ENCODE data around the gene PROS1. TPM values are rescaled to one million over a fixed set of nuclear protein-coding genes. Genes with fewer than 3 reads are reported as not detected.
"Not testable (repeated sequence)": the region's sequence is repeated elsewhere in the genome, so short reads cannot be mapped to it uniquely, and the experiment has no call there.

Gene PROS1
- total and polyA plus RNA-seq, 5 experiments from 2014 or later, result not detected

DNA sequence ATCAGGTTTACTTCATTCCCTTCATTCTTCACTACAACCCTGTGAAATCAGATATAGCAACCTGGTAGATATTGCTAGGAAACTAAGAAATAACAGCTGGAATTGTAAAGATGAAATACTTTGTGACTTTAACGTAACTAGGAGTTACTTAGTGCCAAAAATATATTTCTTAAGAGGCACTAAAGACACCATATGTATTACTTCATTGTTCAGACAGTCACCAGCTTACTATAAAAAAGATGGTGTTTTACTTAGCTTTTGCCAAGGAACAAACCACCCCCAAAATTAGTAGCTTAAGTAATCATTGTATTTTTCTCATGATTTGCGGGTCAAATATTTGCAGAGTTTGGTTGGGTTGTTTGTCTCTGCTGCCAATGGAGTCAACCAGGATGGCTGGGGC, 62.5 kb downstream of the PROS1 start:
- POLR2A ChIA-PET, result no interaction called here

DNA sequence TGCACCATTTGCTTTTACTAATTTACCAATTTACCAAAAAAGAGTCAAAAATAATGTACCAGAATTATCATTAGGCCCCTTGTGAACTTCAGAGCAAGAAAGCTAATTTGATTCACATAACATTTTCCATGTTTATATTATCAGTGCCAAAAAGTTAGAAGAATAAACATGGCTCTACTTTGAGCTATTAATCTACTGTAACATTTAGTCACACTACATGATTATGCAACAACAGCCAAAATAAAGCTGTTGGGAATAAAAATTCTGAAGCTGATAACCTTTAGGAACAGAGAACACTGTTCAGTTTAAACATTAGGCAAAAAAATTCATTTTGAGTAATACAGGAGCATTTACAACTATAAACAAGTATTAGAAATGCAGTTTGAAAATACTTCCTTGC, 63.6 kb downstream of the PROS1 start:
- no peak overlapping the region for H3K27ac Mint-ChIP-seq
- no peaks in the 10 kb centered on the region for H3K36me3 Mint-ChIP-seq
- H3K9me3 Mint-ChIP-seq, result peaks cover 0 to 12% (median 2%) of the 10 kb centered on the region in 9 donors
- peaks cover 0 to 9% (median 0%) of the 10 kb centered on the region in 5 donors for H3K27me3 Mint-ChIP-seq
- no peak for ATAC-seq
- DNase-seq, result no peak
- no peak overlapping the region for H3K4me3 Mint-ChIP-seq
- POLR2A ChIA-PET, result no interaction called here
- H3K4me1 Mint-ChIP-seq, result no peaks in the 10 kb centered on the region

More for the DNA sequence above, 62.5 kb downstream of the PROS1 start:
- no peak for ATAC-seq
- Mint-ChIP-seq H3K27ac (no peak overlapping the region), H3K4me1 (no peaks in the 10 kb centered on the region), H3K27me3 (peaks cover 0 to 9% (median 0%) of the 10 kb centered on the region in 5 donors), H3K36me3 (no peaks in the 10 kb centered on the region), H3K4me3 (no peak overlapping the region), H3K9me3 (peaks cover 0 to 12% (median 2%) of the 10 kb centered on the region in 9 donors)
- DNase-seq, result no peak

DNA sequence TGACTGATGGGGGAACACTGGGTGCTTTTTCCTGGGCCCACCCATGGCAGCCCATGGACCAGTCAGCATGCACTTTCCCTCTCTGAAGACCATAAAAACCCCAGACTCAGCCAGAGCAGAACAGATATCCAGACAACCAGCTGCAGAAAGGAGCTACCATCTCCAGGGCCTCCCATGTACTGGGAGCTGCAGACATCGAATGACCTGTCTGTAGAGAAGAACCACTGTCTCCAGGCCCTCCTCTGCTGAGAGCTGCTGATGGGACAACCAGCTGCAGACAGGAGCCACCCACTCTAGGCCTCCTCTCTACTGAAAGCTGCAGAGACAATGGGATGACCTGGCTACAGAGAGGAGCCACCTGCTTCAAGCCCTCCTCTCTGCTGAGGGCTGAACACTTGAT, 66.6 kb downstream of the PROS1 start:
- POLR2A ChIA-PET, result no interaction called here
- no peak overlapping the region for H3K27ac Mint-ChIP-seq
- DNase-seq (no peak), ATAC-seq (no peak)
- no peak overlapping the region for H3K4me3 Mint-ChIP-seq
- no peaks in the 10 kb centered on the region for H3K4me1 Mint-ChIP-seq
- peaks cover 0 to 4% (median 0%) of the 10 kb centered on the region in 9 donors for H3K9me3 Mint-ChIP-seq
- H3K36me3 Mint-ChIP-seq, result no peaks in the 10 kb centered on the region
- peaks cover 0 to 9% (median 0%) of the 10 kb centered on the region in 5 donors for H3K27me3 Mint-ChIP-seq

DNA sequence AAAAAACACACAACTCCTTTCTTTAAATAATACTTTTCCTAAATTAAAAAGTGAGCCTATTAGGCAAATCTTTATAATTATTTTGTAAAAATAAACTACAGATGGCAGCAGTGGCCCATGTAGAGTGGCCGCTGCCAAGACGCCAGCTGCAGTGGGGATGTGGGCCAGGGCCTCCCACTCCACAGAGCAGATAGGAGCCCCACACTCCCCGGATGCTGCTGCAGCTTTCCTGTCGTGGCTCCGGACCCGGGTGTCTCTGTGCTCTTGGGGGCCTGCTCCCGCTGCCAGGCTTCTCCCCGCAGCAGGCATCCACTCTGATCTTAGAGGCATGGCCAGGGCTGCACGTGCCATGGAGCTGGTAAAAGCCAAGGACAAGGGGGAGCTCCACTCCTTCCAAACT, 67.5 kb downstream of the PROS1 start:
- no peaks in the 10 kb centered on the region for H3K4me1 Mint-ChIP-seq
- DNase-seq, result no peak
- POLR2A ChIA-PET, result no interaction called here
- no peak overlapping the region for H3K4me3 Mint-ChIP-seq
- no peak for ATAC-seq
- H3K36me3 Mint-ChIP-seq, result no peaks in the 10 kb centered on the region
- H3K27me3 Mint-ChIP-seq, result peaks cover 0 to 9% (median 0%) of the 10 kb centered on the region in 5 donors
- H3K27ac Mint-ChIP-seq, result no peak overlapping the region
- peaks cover 0 to 3% (median 0%) of the 10 kb centered on the region in 9 donors for H3K9me3 Mint-ChIP-seq

DNA sequence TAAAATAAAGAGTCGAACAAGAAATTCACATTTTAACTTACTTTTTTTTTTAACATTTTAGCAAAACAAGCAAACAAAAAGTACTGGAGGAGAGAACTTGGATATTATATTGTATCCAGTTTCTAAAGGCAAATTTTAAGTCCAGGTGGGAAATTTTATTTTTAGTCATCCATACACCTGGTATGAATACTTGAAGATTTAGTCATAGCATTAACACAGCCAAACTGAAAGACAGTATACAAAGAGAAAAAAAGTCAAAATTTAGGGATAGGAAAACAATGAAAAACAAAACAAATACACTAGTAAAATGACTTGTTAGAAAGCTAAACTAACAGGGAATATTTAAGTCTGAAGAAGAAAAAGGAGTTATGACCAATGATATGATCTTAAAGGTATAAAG, 69.1 kb downstream of the PROS1 start:
- ATAC-seq, result no peak
- DNase-seq, result no peak
- POLR2A ChIA-PET, result no interaction called here

DNA sequence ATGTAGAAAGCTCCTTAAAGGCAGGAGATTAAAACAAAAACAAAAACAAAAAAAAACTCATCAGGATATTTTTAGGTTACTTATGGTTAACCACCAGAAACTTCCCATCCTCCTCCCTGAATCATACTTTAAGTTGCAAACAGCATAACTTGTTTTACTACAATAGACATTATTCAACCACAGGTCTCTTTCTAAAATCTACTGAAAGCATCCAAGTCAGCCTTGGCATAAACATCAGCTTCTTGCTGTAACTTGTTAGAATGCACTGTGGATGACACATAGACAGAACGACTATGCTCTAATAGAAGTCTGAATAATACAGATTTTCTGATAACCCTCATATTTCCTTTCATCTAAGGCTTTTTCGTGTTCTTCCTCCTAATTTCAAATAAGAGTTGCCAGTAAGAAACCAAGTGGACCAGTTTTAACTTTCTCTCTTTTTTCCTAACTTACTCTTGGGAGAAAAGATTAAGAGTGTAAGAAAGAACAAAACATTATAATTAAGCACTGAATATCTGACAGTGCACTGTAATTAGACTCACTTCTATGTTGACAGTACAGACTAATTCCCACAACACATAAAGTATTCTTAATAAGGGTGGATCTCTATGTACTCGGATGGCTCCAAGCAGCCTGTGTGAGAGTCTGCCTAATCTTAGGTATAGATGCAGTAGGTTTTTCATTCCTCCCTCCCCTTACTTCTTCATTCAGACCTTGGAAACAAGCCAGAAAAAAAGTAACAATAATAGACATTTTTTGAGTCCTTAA, 95.3 kb downstream of the PROS1 start:
- POLR2A ChIA-PET, H3K4me1 Mint-ChIP-seq, H3K4me3 Mint-ChIP-seq, H3K27ac Mint-ChIP-seq, H3K9me3 Mint-ChIP-seq, DNase-seq, H3K36me3 Mint-ChIP-seq, ATAC-seq: not testable (repeated sequence)
- peaks cover 0 to 13% (median under 1%) of the 10 kb centered on the region in 5 donors for H3K27me3 Mint-ChIP-seq

More for the DNA sequence above, 69.1 kb downstream of the PROS1 start:
- H3K27me3 Mint-ChIP-seq, result peaks cover 0 to 9% (median 0%) of the 10 kb centered on the region in 5 donors
- no peak overlapping the region for H3K27ac Mint-ChIP-seq
- peaks cover 0 to 1% (median 0%) of the 10 kb centered on the region in 9 donors for H3K9me3 Mint-ChIP-seq
- no peaks in the 10 kb centered on the region for H3K4me1 Mint-ChIP-seq
- H3K4me3 Mint-ChIP-seq, result no peak overlapping the region
- no peaks in the 10 kb centered on the region for H3K36me3 Mint-ChIP-seq

DNA sequence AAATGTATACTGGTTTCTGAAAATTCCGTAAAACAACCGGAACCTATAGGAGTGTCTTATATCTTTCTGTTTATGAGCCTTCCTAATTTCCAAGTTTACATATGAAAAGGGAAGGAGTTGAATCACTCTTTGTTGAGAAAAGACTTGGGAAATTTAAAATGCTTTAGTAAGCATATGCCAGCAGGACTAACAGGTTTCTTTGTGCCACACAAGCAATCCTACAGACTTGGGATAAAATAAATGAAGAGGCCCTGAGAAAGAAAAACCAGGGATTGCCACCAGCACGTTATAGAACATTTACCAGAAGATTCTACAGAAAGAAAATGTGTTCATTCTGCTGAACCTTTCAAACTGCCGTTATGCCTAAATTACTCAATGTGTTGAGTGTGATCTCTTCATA, 96.3 kb downstream of the PROS1 start:
- H3K4me1 Mint-ChIP-seq, ATAC-seq, H3K36me3 Mint-ChIP-seq: not testable (repeated sequence)

DNA sequence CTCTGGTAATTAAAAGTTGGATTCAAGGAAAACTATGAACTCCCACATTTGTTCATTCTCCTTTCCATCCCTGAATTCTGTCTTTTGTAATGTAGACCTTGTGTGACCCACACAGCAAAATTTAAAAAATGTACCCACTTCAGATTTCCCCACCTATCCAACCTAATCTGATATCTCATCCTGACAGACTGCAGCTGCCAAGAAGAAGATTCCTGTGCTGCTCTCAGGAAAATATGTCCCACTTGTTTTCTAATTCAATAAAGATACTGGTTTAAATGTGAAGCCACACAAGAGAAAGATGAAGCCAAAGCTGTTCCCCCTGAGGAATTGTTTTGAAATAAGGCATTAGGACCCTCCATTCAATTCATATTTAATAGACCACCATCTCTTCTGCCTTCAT, 100.3 kb downstream of the PROS1 start:
- H3K4me3 Mint-ChIP-seq, DNase-seq, H3K9me3 Mint-ChIP-seq, H3K27ac Mint-ChIP-seq, H3K36me3 Mint-ChIP-seq, H3K4me1 Mint-ChIP-seq, POLR2A ChIA-PET, ATAC-seq: not testable (repeated sequence)
- H3K27me3 Mint-ChIP-seq, result peaks cover 0 to 17% (median 1%) of the 10 kb centered on the region in 5 donors

More for the DNA sequence above, 96.3 kb downstream of the PROS1 start:
- POLR2A ChIA-PET, H3K27ac Mint-ChIP-seq, H3K4me3 Mint-ChIP-seq, H3K9me3 Mint-ChIP-seq, DNase-seq: not testable (repeated sequence)
- peaks cover 0 to 17% (median 3%) of the 10 kb centered on the region in 5 donors for H3K27me3 Mint-ChIP-seq

DNA sequence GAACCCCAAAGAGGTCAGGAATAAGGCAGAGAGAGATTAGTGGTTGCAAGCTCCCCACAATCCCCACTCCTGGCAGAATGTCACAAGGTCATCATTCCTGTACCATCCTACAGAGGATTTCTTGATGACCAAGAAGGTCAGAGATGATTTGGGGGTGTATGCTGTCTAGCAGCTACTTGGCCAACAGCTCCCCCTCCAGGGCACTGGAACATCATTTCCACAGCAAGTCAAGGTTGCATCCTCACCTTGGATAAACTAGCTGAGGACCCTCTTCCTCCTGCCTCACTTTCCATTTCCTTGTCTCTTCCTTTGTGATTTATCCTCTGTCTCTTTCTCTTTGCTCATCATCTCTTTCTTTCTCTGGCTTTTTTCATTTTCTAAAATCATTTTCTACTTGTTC, 106.3 kb downstream of the PROS1 start:
- H3K4me3 Mint-ChIP-seq, result no peak overlapping the region
- H3K27ac Mint-ChIP-seq, result no peak overlapping the region
- no peaks in the 10 kb centered on the region for H3K4me1 Mint-ChIP-seq
- POLR2A ChIA-PET, result no interaction called here
- peaks cover 0 to 1% (median 0%) of the 10 kb centered on the region in 5 donors for H3K27me3 Mint-ChIP-seq
- peaks cover 0 to 5% (median 0%) of the 10 kb centered on the region in 9 donors for H3K9me3 Mint-ChIP-seq
- ATAC-seq (no peak), DNase-seq (no peak)
- H3K36me3 Mint-ChIP-seq, result no peaks in the 10 kb centered on the region

DNA sequence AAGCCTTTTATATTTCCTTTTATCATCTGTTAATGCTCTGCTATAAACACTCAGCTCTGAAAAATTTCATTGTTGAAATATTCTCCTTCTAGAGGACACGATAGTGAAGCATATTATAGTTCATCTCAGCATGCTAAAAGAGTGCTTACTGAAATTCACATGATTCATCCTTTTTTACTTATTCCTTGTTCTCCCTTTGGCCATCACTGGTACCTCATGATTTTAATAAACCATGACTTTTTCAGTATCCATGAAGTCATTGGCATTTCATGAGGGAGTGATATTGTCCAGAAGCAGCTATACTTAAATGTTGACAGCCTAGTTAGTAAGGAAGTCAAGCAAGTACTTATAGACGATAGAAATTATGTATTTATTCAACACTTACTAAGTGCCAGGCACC, 112.7 kb downstream of the PROS1 start:
- POLR2A ChIA-PET, result no interaction called here
- no peaks in the 10 kb centered on the region for H3K36me3 Mint-ChIP-seq
- ATAC-seq (no peak), DNase-seq (no peak)
- H3K9me3 Mint-ChIP-seq, result peaks cover 0 to 6% (median 0%) of the 10 kb centered on the region in 9 donors
- H3K27me3 Mint-ChIP-seq, result peaks cover 0 to 1% (median 0%) of the 10 kb centered on the region in 5 donors
- no peak overlapping the region for H3K4me3 Mint-ChIP-seq
- no peak overlapping the region for H3K27ac Mint-ChIP-seq
- H3K4me1 Mint-ChIP-seq, result no peaks in the 10 kb centered on the region

DNA sequence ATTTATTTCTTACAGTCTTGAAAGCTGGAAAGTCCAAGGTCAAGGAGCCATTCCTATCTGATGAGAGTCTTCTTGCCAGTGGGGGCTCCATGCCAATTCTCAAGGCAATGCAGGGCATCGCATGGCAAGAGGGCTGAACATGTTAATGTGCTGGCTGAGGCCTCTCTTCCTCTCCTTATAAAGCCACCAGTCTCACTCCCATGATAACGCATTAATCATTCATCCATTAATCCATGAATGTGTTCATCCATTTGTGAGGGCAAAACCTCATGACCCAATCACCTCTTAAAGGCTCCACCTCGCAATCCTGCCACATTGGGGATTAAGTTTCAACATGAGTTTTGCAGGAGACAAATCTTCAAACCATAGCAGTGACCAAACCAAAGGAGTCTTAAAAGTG, 118.3 kb downstream of the PROS1 start:
- Mint-ChIP-seq H3K4me3 (no peak overlapping the region), H3K27me3 (peaks cover 0 to 21% (median 3%) of the 10 kb centered on the region in 5 donors), H3K27ac (no peak overlapping the region), H3K36me3 (no peaks in the 10 kb centered on the region), H3K9me3 (peaks cover 0 to 10% (median 1%) of the 10 kb centered on the region in 9 donors), H3K4me1 (no peaks in the 10 kb centered on the region)
- ATAC-seq (no peak), DNase-seq (no peak)
- POLR2A ChIA-PET, result no interaction called here

DNA sequence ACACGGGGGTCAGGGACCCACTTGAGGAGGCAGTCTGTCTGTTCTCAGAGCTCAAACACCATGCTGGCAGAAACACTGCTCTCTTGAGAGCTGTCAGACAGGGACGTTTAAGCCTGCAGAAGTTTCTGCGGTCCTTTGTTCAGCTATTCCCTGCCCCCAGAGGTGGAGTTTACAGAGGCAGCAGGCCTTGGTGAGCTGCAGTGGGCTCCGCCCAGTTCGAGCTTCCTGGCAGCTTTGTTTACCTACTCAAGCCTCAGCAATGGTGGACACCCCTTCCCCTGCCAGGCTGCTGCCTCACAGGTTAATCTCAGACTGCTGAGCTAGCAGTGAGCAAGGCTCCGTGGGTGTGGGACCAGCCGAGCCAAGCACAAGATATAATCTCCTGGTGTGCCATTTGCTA, 121.5 kb downstream of the PROS1 start:
- H3K36me3 Mint-ChIP-seq, H3K27ac Mint-ChIP-seq, ATAC-seq, POLR2A ChIA-PET, DNase-seq, H3K4me3 Mint-ChIP-seq, H3K4me1 Mint-ChIP-seq: not testable (repeated sequence)
- Mint-ChIP-seq H3K27me3 (peaks cover 0 to 22% (median 3%) of the 10 kb centered on the region in 5 donors), H3K9me3 (peaks cover 0 to 19% (median 3%) of the 10 kb centered on the region in 9 donors)

DNA sequence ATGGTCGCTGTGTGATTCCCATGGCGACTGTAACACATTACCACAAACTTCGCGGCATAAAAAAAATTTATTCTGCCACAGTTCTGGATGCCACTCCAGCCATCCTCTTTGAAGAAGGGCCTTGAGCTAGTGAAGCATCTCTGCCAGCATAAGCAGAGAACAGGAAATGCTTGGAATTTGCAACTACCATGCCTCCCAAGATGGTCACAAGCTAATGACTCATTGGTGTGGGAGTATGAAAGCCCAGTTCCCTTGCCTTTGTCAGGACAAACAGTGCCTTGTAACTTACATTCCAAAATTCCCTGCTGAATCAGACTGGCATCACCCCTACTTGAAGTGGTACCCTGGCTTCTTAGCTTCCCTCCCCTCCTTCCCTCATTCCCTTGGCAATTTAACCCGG, 129.7 kb downstream of the PROS1 start:
- H3K27ac Mint-ChIP-seq, result no peak overlapping the region
- POLR2A ChIA-PET, result no interaction called here
- H3K4me1 Mint-ChIP-seq, result peaks cover 0 to 3% (median 1%) of the 10 kb centered on the region in 4 donors
- DNase-seq, result no peak
- H3K36me3 Mint-ChIP-seq, result peaks cover 0 to 1% (median 0%) of the 10 kb centered on the region in 3 donors
- no peak overlapping the region for H3K4me3 Mint-ChIP-seq
- peaks cover 0 to 5% (median 0%) of the 10 kb centered on the region in 9 donors for H3K9me3 Mint-ChIP-seq
- no peak for ATAC-seq
- H3K27me3 Mint-ChIP-seq, result no peaks in the 10 kb centered on the region

DNA sequence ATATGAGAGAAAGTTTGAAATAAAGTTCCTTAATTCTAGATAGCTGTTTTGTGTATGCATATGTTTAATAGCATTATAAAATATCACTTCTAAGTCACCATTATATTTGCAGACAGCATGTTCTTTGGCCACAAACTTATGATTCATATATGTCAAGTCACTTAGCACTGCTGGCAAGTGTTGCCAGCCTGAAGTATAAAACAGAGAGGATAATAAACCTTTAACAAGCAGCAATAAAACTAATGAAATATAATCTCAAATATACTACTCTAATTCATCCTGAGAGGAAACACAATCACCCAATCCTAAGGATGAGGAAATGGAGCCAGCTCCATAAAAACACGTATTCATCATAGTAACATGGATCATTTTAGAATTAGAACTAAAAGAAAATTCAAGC, 134.5 kb downstream of the PROS1 start:
- H3K27ac Mint-ChIP-seq, DNase-seq, H3K4me1 Mint-ChIP-seq, H3K9me3 Mint-ChIP-seq, H3K36me3 Mint-ChIP-seq, ATAC-seq, H3K4me3 Mint-ChIP-seq, H3K27me3 Mint-ChIP-seq, POLR2A ChIA-PET: not testable (repeated sequence)

Measured in naive thymus-derived CD8-positive, alpha-beta T cell (primary cell).